Large intestine (tissue), 3 donors: ENCODE results near the gene PPCDC. TPM values are rescaled to one million over a fixed set of nuclear protein-coding genes. Genes with fewer than 3 reads are reported as not detected.
A peak's percentile ranks its signal among the peaks of the same experiment; 100 is the strongest.

Experiments
- DNase-seq, 2 donors: peaks; one replicate each; pipeline versions ENCODE4 v3.0.0 to v3.0.0-alpha.2; 2013
- H3K27ac ChIP-seq: one replicate; pipeline ENCODE4 v1.5.1; 2013; ENCODE audit warnings: low read length
- H3K27me3 ChIP-seq: 2 replicates; pipeline ENCODE4 v1.6.1; 2013; ENCODE audit warnings: low read length; ENCODE audit not compliant: control insufficient read depth, insufficient read depth
- H3K36me3 ChIP-seq: 2 replicates; pipeline ENCODE4 v1.6.1; 2013; ENCODE audit warnings: low read length; ENCODE audit not compliant: control insufficient read depth, insufficient read depth
- H3K4me1 ChIP-seq: one replicate; pipeline ENCODE4 v1.6.1; 2013; ENCODE audit warnings: low read length; ENCODE audit not compliant: control insufficient read depth, insufficient read depth
- H3K4me3 ChIP-seq: one replicate; pipeline ENCODE4 v1.5.1; 2013; ENCODE audit warnings: low read length
- H3K9me3 ChIP-seq: one replicate; pipeline ENCODE4 v1.6.1; 2013; ENCODE audit warnings: mild to moderate bottlenecking, low read depth, low read length, moderate library complexity; ENCODE audit not compliant: control insufficient read depth
- WGBS: methylation state at CpG from one replicate; pipeline ENCODE4 v1.1.5; 2013; ENCODE audit warnings: low lambda C conversion rate; ENCODE audit not compliant: insufficient coverage; 5-methylcytosine and 5-hydroxymethylcytosine counted together
- polyA plus RNA-seq: library from polyadenylated mRNA; unstranded; fragments of 120-200 nt; gene quantifications from one replicate; pipeline ENCODE4 v1.2.1, GENCODE V29; 2013

Gene PPCDC
- polyA plus RNA-seq, 1 donor = 10.5 TPM

- H3K4me1 ChIP-seq = no peaks in the 10 kb centered on the region
- H3K9me3 ChIP-seq = no peaks in the 10 kb centered on the region
- H3K4me3 ChIP-seq = no peak overlapping the region
- DNase-seq = no peak
- 86% methylated on average over 2 of the region's 5 CpGs for WGBS
- peaks cover 5% of the 10 kb centered on the region for H3K36me3 ChIP-seq
- no peak overlapping the region for H3K27ac ChIP-seq
- H3K27me3 ChIP-seq = no peaks in the 10 kb centered on the region
Measured at GRCh38 chr15:75008221-75008625, 15.2 kb upstream of the PPCDC start.

DNA sequence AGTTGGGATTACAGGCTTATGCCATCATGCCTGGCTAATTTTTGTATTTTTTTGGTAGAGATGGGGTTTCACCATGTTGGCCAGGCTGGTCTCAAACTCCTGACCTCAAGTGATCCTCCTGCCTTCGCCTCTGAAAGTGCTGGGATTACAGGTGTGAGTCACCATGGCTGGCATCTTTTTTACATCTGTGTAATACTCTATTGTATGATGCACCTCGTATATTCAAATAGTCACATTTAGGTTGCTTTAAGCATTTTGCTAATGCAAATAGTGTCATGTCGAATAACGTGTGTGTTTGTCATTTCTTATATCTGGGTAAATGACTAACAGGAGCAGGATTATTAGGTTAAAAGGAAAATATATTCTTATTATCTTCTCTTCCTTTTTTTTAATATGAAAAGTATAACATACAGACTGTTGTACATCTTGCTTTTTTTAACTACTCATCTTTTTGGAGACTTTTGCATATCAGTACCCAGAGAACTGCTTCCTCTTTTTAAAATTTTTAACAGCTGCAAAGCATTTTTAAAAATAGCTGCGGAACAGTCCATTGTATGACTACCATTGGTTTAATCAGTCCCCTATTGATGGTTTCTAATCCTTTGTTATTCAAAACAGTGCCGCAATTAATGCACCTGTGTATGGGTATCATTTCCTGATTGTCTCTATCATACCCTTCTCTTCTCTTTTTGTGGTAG is 14.6 kb upstream of the PPCDC start:
- Histone ChIP-seq H3K4me3 (no peak overlapping the region), H3K9me3 (no peaks in the 10 kb centered on the region), H3K36me3 (peaks cover 5% of the 10 kb centered on the region), H3K27ac (no peak overlapping the region), H3K4me1 (no peaks in the 10 kb centered on the region), H3K27me3 (no peaks in the 10 kb centered on the region)
- 100% methylated on average over 1 of the region's 6 CpGs for WGBS
- no peak for DNase-seq

- Histone ChIP-seq H3K36me3 (peaks cover 29% of the 10 kb centered on the region), H3K27ac (no peak overlapping the region), H3K4me3 (no peak overlapping the region), H3K27me3 (no peaks in the 10 kb centered on the region), H3K4me1 (no peaks in the 10 kb centered on the region), H3K9me3 (no peaks in the 10 kb centered on the region)
- 100% methylated on average over 1 of the region's 15 CpGs for WGBS
- no peak for DNase-seq
Measured at GRCh38 chr15:75016431-75016830, 7.0 kb upstream of the PPCDC start.

DNA sequence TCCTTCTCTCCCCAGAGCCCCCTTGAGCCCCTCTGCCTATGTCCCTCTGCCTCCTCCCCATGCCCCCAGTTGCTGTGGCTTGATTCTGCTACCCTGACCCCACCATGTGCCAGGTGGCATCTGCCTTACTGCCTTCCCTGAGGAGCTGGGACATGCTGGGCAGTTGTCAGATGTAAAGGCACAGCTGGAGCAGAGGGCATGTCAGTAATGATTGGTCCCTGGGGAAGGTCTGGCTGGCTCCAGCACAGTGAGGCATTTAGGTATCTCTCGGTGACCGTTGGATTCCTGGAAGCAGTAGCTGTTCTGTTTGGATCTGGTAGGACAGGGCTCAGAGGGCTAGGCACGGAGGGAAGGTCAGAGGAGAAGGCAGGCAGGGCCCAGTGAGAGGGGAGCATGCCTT is 3.5 kb upstream of the PPCDC start:
- no peak for DNase-seq
- Histone ChIP-seq H3K4me1 (no peaks in the 10 kb centered on the region), H3K27me3 (no peaks in the 10 kb centered on the region), H3K4me3 (no peak overlapping the region), H3K27ac (no peak overlapping the region), H3K36me3 (peaks cover 20% of the 10 kb centered on the region), H3K9me3 (no peaks in the 10 kb centered on the region)
- WGBS = no CpG with 5 or more reads among the region's 3 CpGs

- Histone ChIP-seq H3K9me3 (no peaks in the 10 kb centered on the region), H3K4me3 (no peak overlapping the region), H3K27ac (no peak overlapping the region), H3K27me3 (no peaks in the 10 kb centered on the region), H3K36me3 (peaks cover 24% of the 10 kb centered on the region), H3K4me1 (peaks cover 4% of the 10 kb centered on the region)
- no CpG with 5 or more reads among the region's 8 CpGs for WGBS
- no peak for DNase-seq
Measured at GRCh38 chr15:75021341-75021740, 2.0 kb upstream of the PPCDC start.

- Histone ChIP-seq H3K9me3 (no peaks in the 10 kb centered on the region), H3K27ac (no peak overlapping the region), H3K36me3 (peaks cover 14% of the 10 kb centered on the region), H3K4me1 (peaks cover 4% of the 10 kb centered on the region), H3K27me3 (no peaks in the 10 kb centered on the region), H3K4me3 (no peak overlapping the region)
- no peak for DNase-seq
- WGBS = no CpG with 5 or more reads among the region's 2 CpGs
Measured at GRCh38 chr15:75022783-75023180, 608 bp upstream of the PPCDC start.

GRCh38 chr15:75023872-75024636 is 664 bp downstream of the PPCDC start:
- Histone ChIP-seq H3K4me3 (peak overlapping the region; percentile 92), H3K27ac (peak overlapping the region; percentile 65), H3K4me1 (peaks cover 4% of the 10 kb centered on the region), H3K36me3 (peaks cover 6% of the 10 kb centered on the region), H3K9me3 (no peaks in the 10 kb centered on the region), H3K27me3 (no peaks in the 10 kb centered on the region)
- 0% methylated on average over 3 of the region's 12 CpGs for WGBS
- DNase-seq = peak in 1 of 2 donors; percentile 44

- 71% methylated on average over 1 of the region's 3 CpGs for WGBS
- no peak overlapping the region for H3K4me3 ChIP-seq
- no peaks in the 10 kb centered on the region for H3K27me3 ChIP-seq
- no peaks in the 10 kb centered on the region for H3K9me3 ChIP-seq
- no peak overlapping the region for H3K27ac ChIP-seq
- H3K36me3 ChIP-seq = peaks cover 6% of the 10 kb centered on the region
- no peak for DNase-seq
- peaks cover 12% of the 10 kb centered on the region for H3K4me1 ChIP-seq
Measured at GRCh38 chr15:75025107-75025506, 1.7 kb downstream of the PPCDC start.

GRCh38 chr15:75025548-75026260 is 2.3 kb downstream of the PPCDC start:
- H3K4me1 ChIP-seq = peaks cover 14% of the 10 kb centered on the region
- no peaks in the 10 kb centered on the region for H3K27me3 ChIP-seq
- H3K27ac ChIP-seq = no peak overlapping the region
- H3K36me3 ChIP-seq = peaks cover 10% of the 10 kb centered on the region
- no peak for DNase-seq
- no peak overlapping the region for H3K4me3 ChIP-seq
- WGBS = no CpG with 5 or more reads among the region's 5 CpGs
- no peaks in the 10 kb centered on the region for H3K9me3 ChIP-seq

GRCh38 chr15:75027551-75027950 is 4.2 kb downstream of the PPCDC start:
- Histone ChIP-seq H3K4me1 (peaks cover 16% of the 10 kb centered on the region), H3K36me3 (peaks cover 10% of the 10 kb centered on the region), H3K9me3 (no peaks in the 10 kb centered on the region), H3K4me3 (no peak overlapping the region), H3K27me3 (no peaks in the 10 kb centered on the region), H3K27ac (no peak overlapping the region)
- no CpG with 5 or more reads among the region's 7 CpGs for WGBS
- DNase-seq = no peak
